ENCODE measurements around the gene MT1M.

MT1M gene

GRCh38 chr16:56679818-56680217 is 47.4 kb downstream of the MT1M start:
- no peak overlapping the region for H2AFZ ChIP-seq (ENCODE audit: low read length)

GRCh38 chr16:56681939-56682702 is 49.7 kb downstream of the MT1M start, which contains the start of gene MT1X:
Gene MT1X (plus strand): TSS chr16:56682470. CDS start chr16:56682541, 71 bp downstream.
- no peak for TF ChIP-seq EZH2 (IDR thresholded peaks at IDR 0.05; ENCODE audit: borderline replicate concordance, low read length)
- TF ChIP-seq, protein P1, sequence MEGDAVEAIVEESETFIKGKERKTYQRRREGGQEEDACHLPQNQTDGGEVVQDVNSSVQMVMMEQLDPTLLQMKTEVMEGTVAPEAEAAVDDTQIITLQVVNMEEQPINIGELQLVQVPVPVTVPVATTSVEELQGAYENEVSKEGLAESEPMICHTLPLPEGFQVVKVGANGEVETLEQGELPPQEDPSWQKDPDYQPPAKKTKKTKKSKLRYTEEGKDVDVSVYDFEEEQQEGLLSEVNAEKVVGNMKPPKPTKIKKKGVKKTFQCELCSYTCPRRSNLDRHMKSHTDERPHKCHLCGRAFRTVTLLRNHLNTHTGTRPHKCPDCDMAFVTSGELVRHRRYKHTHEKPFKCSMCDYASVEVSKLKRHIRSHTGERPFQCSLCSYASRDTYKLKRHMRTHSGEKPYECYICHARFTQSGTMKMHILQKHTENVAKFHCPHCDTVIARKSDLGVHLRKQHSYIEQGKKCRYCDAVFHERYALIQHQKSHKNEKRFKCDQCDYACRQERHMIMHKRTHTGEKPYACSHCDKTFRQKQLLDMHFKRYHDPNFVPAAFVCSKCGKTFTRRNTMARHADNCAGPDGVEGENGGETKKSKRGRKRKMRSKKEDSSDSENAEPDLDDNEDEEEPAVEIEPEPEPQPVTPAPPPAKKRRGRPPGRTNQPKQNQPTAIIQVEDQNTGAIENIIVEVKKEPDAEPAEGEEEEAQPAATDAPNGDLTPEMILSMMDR (IDR thresholded peaks at IDR 0.05; ENCODE audit: low read length): no peak
- H3K9me2 ChIP-seq (ENCODE audit: low read depth, low read length): no peaks in the 10 kb centered on the region
- no peaks in the 10 kb centered on the region for H3K36me3 ChIP-seq (ENCODE audit: insufficient read depth, low read length)
- H3K9ac ChIP-seq (ENCODE audit: low read length): peak within 1 kb of the TSS; percentile 74
- no peaks in the 10 kb centered on the region; the same call in 1 of the 2 replicates for H3K27me3 ChIP-seq (ENCODE audit: insufficient read depth, low read length)
- H4K20me1 ChIP-seq (ENCODE audit: insufficient read depth, low read length): no peaks in the 10 kb centered on the region
- no peaks in the 10 kb centered on the region for H3K79me2 ChIP-seq (ENCODE audit: insufficient read depth, low read length)
- peak within 1 kb of the TSS; percentile 68 for H3K4me3 ChIP-seq (ENCODE audit: low read depth, low read length, poor library complexity, severe bottlenecking)
- H2AFZ ChIP-seq (ENCODE audit: low read length): peak within 1 kb of the TSS; percentile 65
- no peak within 1 kb of the TSS for H3K27ac ChIP-seq (ENCODE audit: low read depth, low read length, poor library complexity, severe bottlenecking)
- peaks cover 12% of the 10 kb centered on the region for H3K4me1 ChIP-seq (ENCODE audit: insufficient read depth, low read length, severe bottlenecking)
- H3K4me2 ChIP-seq (ENCODE audit: low read length): peak within 1 kb of the TSS; percentile 84
- no peaks in the 10 kb centered on the region for H3F3A ChIP-seq (ENCODE audit: insufficient read depth, low read length)
- H3K9me3 ChIP-seq (ENCODE audit: low read length): no peaks in the 10 kb centered on the region

More at GRCh38 chr16:56679818-56680217, 47.4 kb downstream of the MT1M start:
- TF ChIP-seq, protein P1 (IDR thresholded peaks at IDR 0.05; ENCODE audit: low read length): no peak
- no peak for TF ChIP-seq EZH2 (IDR thresholded peaks at IDR 0.05; ENCODE audit: borderline replicate concordance, low read length)
- Histone ChIP-seq H3K4me1 (ENCODE audit: insufficient read depth, low read length, severe bottlenecking) (peaks cover 12% of the 10 kb centered on the region), H3K4me3 (ENCODE audit: low read depth, low read length, poor library complexity, severe bottlenecking) (no peak overlapping the region), H3K36me3 (ENCODE audit: insufficient read depth, low read length) (no peaks in the 10 kb centered on the region), H3K9me3 (ENCODE audit: low read length) (no peaks in the 10 kb centered on the region), H3K27ac (ENCODE audit: low read depth, low read length, poor library complexity, severe bottlenecking) (no peak overlapping the region), H3F3A (ENCODE audit: insufficient read depth, low read length) (no peaks in the 10 kb centered on the region), H4K20me1 (ENCODE audit: insufficient read depth, low read length) (no peaks in the 10 kb centered on the region), H3K79me2 (ENCODE audit: insufficient read depth, low read length) (no peaks in the 10 kb centered on the region), H3K27me3 (ENCODE audit: insufficient read depth, low read length) (peaks cover 4% of the 10 kb centered on the region; the same call in 1 of the 2 replicates), H3K9me2 (ENCODE audit: low read depth, low read length) (no peaks in the 10 kb centered on the region), H3K4me2 (ENCODE audit: low read length) (no peak overlapping the region), H3K9ac (ENCODE audit: low read length) (no peak overlapping the region)

- peak overlapping the region; percentile 84 for H3K4me2 ChIP-seq (ENCODE audit: low read length)
- H3K79me2 ChIP-seq (ENCODE audit: insufficient read depth, low read length): no peaks in the 10 kb centered on the region
- no peaks in the 10 kb centered on the region for H3K9me2 ChIP-seq (ENCODE audit: low read depth, low read length)
- no peaks in the 10 kb centered on the region; the same call in 1 of the 2 replicates for H3K27me3 ChIP-seq (ENCODE audit: insufficient read depth, low read length)
- TF ChIP-seq, protein P1 (IDR thresholded peaks at IDR 0.05; ENCODE audit: low read length): no peak
- no peak for TF ChIP-seq EZH2 (IDR thresholded peaks at IDR 0.05; ENCODE audit: borderline replicate concordance, low read length)
- H3K27ac ChIP-seq (ENCODE audit: low read depth, low read length, poor library complexity, severe bottlenecking): no peak overlapping the region
- no peaks in the 10 kb centered on the region for H3K36me3 ChIP-seq (ENCODE audit: insufficient read depth, low read length)
- no peaks in the 10 kb centered on the region for H3K9me3 ChIP-seq (ENCODE audit: low read length)
- no peaks in the 10 kb centered on the region for H3F3A ChIP-seq (ENCODE audit: insufficient read depth, low read length)
- peak overlapping the region; percentile 65 for H2AFZ ChIP-seq (ENCODE audit: low read length)
- H4K20me1 ChIP-seq (ENCODE audit: insufficient read depth, low read length): no peaks in the 10 kb centered on the region
- peaks cover 12% of the 10 kb centered on the region for H3K4me1 ChIP-seq (ENCODE audit: insufficient read depth, low read length, severe bottlenecking)
- H3K9ac ChIP-seq (ENCODE audit: low read length): peak overlapping the region; percentile 74
- H3K4me3 ChIP-seq (ENCODE audit: low read depth, low read length, poor library complexity, severe bottlenecking): peak overlapping the region; percentile 68
Observed at GRCh38 chr16:56682703-56683397, 50.4 kb downstream of the MT1M start.
